ENCODE results near the gene PPA2. TPM values are rescaled to one million over a fixed set of nuclear protein-coding genes. Genes with fewer than 3 reads are reported as not detected.
A peak's percentile ranks its signal among the peaks of the same experiment; 100 is the strongest.

The PPA2 gene
- total RNA-seq, 1 donor from 2014 or later = 118 TPM

GRCh38 chr4:105483840-105484239, 10.0 kb upstream of the PPA2 start:
- no peak for DNase-seq (ENCODE audit: extremely low spot score in 2 of 2)
- intact Hi-C loops (cut with DNase I) = no loop called here
- no peaks in the 10 kb centered on the region for H3K36me3 ChIP-seq

GRCh38 chr4:105474099-105474518, 247 bp upstream of the PPA2 start:
- H3K36me3 ChIP-seq = no peaks in the 10 kb centered on the region
- H3K4me1 ChIP-seq = peaks cover 35% of the 10 kb centered on the region
- peak overlapping the region; percentile 78 to 91 for H3K4me3 ChIP-seq
- intact Hi-C loops (cut with DNase I) = loop anchor here (5.0 kb wide), 1 partner anchor 327 kb away; the partner anchor contains the start of gene TET2
- H3K27me3 ChIP-seq = no peaks in the 10 kb centered on the region
- TF ChIP-seq POLR2AphosphoS5 (IDR thresholded peaks at IDR 0.05; ENCODE audit: insufficient read depth in 1 of 2, low read depth in 1 of 2) = no peak
- peak; percentile 2 to 81 (median 48) for TF ChIP-seq CTCF (IDR thresholded peaks at IDR 0.05)
- H3K9me3 ChIP-seq = no peaks in the 10 kb centered on the region
- H3K27ac ChIP-seq = peak overlapping the region; percentile 97
- DNase-seq (ENCODE audit: extremely low spot score in 2 of 2) = peak in 1 of 2 donors; percentile 91

More at GRCh38 chr4:105483840-105484239, 10.0 kb upstream of the PPA2 start:
- Histone ChIP-seq H3K4me3 (no peak overlapping the region), H3K9me3 (no peaks in the 10 kb centered on the region), H3K4me1 (no peaks in the 10 kb centered on the region), H3K27me3 (no peaks in the 10 kb centered on the region), H3K27ac (no peak overlapping the region)
- TF ChIP-seq POLR2AphosphoS5 (IDR thresholded peaks at IDR 0.05; ENCODE audit: insufficient read depth in 1 of 2, low read depth in 1 of 2) = no peak
- TF ChIP-seq CTCF (IDR thresholded peaks at IDR 0.05) = no peak
- TF ChIP-seq POLR2A (IDR thresholded peaks at IDR 0.05) = no peak

GRCh38 chr4:105472871-105473323, 965 bp downstream of the PPA2 start:
- Histone ChIP-seq H3K36me3 (no peaks in the 10 kb centered on the region), H3K9me3 (no peaks in the 10 kb centered on the region), H3K27me3 (no peaks in the 10 kb centered on the region), H3K4me1 (peaks cover 35% of the 10 kb centered on the region), H3K4me3 (peak overlapping the region; percentile 78 to 91), H3K27ac (peak overlapping the region; percentile 97)
- DNase-seq (ENCODE audit: extremely low spot score in 2 of 2) = peak in 1 of 2 donors; percentile 93
- no peak for TF ChIP-seq POLR2AphosphoS5 (IDR thresholded peaks at IDR 0.05; ENCODE audit: insufficient read depth in 1 of 2, low read depth in 1 of 2)
- TF ChIP-seq CTCF (IDR thresholded peaks at IDR 0.05) = no peak
- no peak for TF ChIP-seq POLR2A (IDR thresholded peaks at IDR 0.05)
- intact Hi-C loops (cut with DNase I) = loop anchor here (5.0 kb wide), 1 partner anchor 326 kb away; the partner anchor contains the start of gene TET2

GRCh38 chr4:105471566-105472176, 2.2 kb downstream of the PPA2 start:
- no peaks in the 10 kb centered on the region for H3K9me3 ChIP-seq
- no peaks in the 10 kb centered on the region for H3K36me3 ChIP-seq
- H3K27me3 ChIP-seq = no peaks in the 10 kb centered on the region
- TF ChIP-seq POLR2A (IDR thresholded peaks at IDR 0.05) (no peak), POLR2AphosphoS5 (IDR thresholded peaks at IDR 0.05; ENCODE audit: insufficient read depth in 1 of 2, low read depth in 1 of 2) (no peak), CTCF (IDR thresholded peaks at IDR 0.05) (peak; percentile 46 to 81 (median 69))
- DNase-seq (ENCODE audit: extremely low spot score in 2 of 2) = no peak
- intact Hi-C loops (cut with DNase I) = loop anchor here (5.0 kb wide), 1 partner anchor 324 kb away; the partner anchor contains the start of gene TET2
- H3K4me3 ChIP-seq = peak overlapping the region; percentile 10 to 91
- H3K27ac ChIP-seq = peak overlapping the region; percentile 97
- H3K4me1 ChIP-seq = peaks cover 35% of the 10 kb centered on the region

GRCh38 chr4:105470766-105471165, 3.1 kb downstream of the PPA2 start:
- H3K4me1 ChIP-seq = peaks cover 35% of the 10 kb centered on the region
- TF ChIP-seq CTCF (IDR thresholded peaks at IDR 0.05) (no peak), POLR2AphosphoS5 (IDR thresholded peaks at IDR 0.05; ENCODE audit: insufficient read depth in 1 of 2, low read depth in 1 of 2) (no peak), POLR2A (IDR thresholded peaks at IDR 0.05) (no peak)
- H3K4me3 ChIP-seq = no peak overlapping the region
- H3K9me3 ChIP-seq = no peaks in the 10 kb centered on the region
- intact Hi-C loops (cut with DNase I) = loop anchor here (5.0 kb wide), 1 partner anchor 323 kb away; the partner anchor contains the start of gene TET2
- H3K27ac ChIP-seq = no peak overlapping the region
- H3K36me3 ChIP-seq = no peaks in the 10 kb centered on the region
- no peak for DNase-seq (ENCODE audit: extremely low spot score in 2 of 2)
- H3K27me3 ChIP-seq = no peaks in the 10 kb centered on the region

Measured in vagina (tissue), 2 donors.